ENCODE results near the gene FDX1.

DNA sequence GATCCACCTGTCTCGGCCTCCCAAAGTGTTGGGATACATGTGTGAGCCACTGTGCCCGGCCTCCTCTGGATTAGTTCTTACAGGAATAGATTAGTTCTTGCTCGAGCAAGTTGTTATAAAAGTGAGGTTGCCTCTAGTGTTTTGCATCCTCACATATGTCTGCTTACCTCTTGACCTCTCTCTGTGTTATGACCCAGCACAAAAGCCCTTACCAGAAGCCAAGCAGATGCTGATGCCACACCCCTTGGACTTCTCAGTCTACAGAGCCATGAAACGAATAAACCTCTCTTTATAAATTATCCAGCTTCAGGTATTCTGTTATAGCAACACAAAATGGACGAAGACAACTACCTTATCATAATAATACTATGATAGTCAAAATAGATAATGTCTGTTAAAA, 22.4 kb upstream of the FDX1 start:
- TF ChIP-seq CTCF (conservative IDR thresholded peaks at IDR 0.05; ENCODE audit: low read length) (no peak), EZH2phosphoT487 (IDR thresholded peaks at IDR 0.05; ENCODE audit: borderline replicate concordance, low read depth, low read length) (no peak)

All from OCI-LY7 (cell line).